D721Med (cell line): ENCODE measurements around the gene PEX16.
"Not testable (repeated sequence)": the region's sequence is repeated elsewhere in the genome, so short reads cannot be mapped to it uniquely, and the experiment has no call there.

Source experiments
- DNase-seq: peaks from one replicate; pipeline ENCODE4 v3.0.0; 2011; ENCODE audit warnings: low spot score; ENCODE audit not compliant: insufficient read length
- FAIRE-seq: peaks from 2 replicates; lab custom pipeline; 2011; peaks lifted over from hg19 to GRCh38; lab: Jason Lieb, UNC
- TF ChIP-seq, protein P1 (sequence below): IDR thresholded peaks from 2 replicates; pipeline ENCODE4 v1.5.1; 2012; ENCODE audit warnings: mild to moderate bottlenecking, control low read depth; ENCODE audit not compliant: insufficient read depth; ENCODE audit errors: missing control alignments

The PEX16 gene

DNA sequence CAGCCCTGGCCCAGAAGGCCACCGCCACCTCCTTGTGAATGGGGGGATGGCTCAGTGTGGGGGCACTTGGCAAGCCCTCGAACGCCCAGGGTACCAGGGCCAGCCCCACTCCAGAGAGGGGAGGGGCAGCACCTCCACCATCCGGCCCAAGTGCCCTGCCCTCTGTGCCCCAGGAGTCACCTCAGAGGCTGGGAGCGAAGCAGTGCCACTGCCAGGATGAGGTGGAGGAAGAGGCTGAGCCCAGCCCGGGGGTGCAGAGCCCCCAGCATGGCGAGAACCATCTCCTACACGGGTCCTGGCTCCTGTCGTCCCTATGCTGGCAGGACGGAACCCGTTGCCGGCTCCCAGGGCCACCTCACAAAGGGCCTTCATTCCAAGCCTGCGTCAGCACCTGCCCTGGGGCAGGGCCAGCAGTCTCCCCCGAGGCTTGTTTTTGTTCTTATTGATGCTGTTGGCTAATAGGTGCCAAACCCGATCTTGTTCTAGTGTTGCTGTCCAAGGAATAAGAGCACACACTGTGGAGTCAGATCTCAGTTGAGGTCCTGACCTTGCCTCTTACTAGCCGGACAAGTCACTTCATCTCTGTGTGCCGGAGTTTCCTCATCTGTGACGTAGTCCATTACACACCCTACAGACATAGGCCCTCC lies 10.6 kb downstream of the PEX16 start, which contains the start of gene FREY1:
FREY1 (minus strand) TSS at position 307 of the 647 bp plus-strand sequence; CDS start at position 281, 26 bp downstream.
- no peak for FAIRE-seq
- TF ChIP-seq, protein P1, sequence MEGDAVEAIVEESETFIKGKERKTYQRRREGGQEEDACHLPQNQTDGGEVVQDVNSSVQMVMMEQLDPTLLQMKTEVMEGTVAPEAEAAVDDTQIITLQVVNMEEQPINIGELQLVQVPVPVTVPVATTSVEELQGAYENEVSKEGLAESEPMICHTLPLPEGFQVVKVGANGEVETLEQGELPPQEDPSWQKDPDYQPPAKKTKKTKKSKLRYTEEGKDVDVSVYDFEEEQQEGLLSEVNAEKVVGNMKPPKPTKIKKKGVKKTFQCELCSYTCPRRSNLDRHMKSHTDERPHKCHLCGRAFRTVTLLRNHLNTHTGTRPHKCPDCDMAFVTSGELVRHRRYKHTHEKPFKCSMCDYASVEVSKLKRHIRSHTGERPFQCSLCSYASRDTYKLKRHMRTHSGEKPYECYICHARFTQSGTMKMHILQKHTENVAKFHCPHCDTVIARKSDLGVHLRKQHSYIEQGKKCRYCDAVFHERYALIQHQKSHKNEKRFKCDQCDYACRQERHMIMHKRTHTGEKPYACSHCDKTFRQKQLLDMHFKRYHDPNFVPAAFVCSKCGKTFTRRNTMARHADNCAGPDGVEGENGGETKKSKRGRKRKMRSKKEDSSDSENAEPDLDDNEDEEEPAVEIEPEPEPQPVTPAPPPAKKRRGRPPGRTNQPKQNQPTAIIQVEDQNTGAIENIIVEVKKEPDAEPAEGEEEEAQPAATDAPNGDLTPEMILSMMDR = no peak

DNA sequence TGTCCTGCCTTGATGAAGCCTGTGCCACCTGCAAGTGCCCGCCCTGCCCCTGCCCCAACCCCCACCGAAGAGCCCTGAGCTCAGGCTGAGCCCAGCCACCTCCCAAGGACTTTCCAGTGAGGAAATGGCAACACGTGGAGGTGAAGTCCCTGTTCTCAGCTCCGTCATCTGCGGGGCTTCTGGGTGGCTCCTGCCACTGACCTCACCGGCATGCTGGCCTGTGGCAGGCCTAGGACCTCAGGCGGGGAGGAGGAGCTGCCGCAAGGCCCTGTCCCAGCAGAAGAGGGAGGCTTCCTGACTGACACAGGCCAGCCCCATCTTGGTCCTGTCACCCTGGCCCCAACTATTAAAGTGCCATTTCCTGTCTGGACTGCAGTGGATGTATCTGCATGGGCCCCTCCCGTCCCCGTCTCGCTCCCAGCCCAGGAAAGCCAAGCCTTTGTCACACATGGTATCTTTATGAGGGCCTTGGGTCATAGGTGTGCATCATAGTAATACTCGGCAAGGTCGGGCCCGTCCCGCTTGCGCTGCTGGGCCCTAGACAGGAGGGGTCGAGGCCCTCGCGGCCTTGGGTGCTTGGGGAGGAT lies 11.5 kb downstream of the PEX16 start:
- DNase-seq (no peak), FAIRE-seq (no peak)
- TF ChIP-seq, protein P1 = no peak

More for the DNA sequence above, 10.6 kb downstream of the PEX16 start, which contains the start of gene FREY1:
- DNase-seq = no peak

DNA sequence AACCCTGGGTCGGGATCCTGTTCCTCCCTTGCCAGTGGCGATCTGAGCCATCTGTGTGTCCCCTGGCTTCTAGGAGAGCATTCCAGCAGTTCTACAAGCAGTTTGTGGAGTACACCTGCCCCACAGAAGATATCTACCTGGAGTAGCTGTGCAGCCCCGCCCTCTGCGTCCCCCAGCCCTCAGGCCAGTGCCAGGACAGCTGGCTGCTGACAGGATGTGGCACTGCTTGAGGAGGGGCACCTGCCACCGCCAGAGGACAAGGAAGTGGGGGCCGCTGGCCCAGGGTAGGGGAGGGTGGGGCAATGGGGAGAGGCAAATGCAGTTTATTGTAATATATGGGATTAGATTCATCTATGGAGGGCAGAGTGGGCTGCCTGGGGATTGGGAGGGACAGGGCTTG lies 12.1 kb downstream of the PEX16 start:
- not testable (repeated sequence) for FAIRE-seq, DNase-seq

DNA sequence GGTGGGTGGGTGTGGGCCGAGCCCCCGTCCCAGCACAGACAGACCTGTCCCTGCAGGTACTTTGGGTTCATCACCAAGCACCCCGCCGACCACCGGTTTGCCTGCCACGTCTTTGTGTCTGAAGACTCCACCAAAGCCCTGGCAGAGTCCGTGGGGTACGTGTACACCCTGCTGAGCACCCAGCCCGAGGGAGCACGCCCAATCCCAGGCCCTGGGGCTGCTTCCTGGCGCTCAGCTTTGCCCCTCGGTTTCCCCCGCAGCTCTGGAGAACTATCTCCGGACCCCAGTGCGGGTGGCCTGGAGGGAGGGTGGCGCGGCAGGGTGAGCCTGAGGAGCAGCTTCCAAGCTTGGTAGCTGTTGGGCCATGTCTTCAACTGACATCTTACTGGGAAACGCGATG lies 12.6 kb downstream of the PEX16 start:
- TF ChIP-seq, protein P1 = no peak
- FAIRE-seq (no peak), DNase-seq (no peak)

DNA sequence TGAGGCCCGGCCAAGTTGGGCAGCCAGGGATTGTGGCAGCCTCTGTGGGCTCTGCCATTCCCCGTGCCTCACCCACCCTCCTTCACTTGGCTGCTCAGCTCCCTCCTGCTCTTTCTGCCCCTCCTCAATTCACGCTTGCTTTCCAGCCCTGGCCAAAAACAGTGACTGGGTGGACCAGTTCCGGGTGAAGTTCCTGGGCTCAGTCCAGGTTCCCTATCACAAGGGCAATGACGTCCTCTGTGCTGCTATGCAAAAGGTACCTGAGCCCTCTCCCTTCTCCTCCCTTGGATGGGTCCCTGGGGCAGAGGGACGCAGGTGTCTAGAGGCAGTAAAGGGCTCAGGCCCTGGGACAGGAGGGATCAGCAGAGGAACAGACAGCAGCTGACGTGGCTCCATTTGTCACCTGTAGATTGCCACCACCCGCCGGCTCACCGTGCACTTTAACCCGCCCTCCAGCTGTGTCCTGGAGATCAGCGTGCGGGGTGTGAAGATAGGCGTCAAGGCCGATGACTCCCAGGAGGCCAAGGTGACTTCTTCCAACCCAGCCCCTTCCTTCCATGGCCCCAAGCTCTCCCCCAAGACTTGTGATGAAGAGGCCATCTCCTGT lies 13.3 kb downstream of the PEX16 start:
- TF ChIP-seq, protein P1 = no peak
- FAIRE-seq = no peak
- DNase-seq = no peak

DNA sequence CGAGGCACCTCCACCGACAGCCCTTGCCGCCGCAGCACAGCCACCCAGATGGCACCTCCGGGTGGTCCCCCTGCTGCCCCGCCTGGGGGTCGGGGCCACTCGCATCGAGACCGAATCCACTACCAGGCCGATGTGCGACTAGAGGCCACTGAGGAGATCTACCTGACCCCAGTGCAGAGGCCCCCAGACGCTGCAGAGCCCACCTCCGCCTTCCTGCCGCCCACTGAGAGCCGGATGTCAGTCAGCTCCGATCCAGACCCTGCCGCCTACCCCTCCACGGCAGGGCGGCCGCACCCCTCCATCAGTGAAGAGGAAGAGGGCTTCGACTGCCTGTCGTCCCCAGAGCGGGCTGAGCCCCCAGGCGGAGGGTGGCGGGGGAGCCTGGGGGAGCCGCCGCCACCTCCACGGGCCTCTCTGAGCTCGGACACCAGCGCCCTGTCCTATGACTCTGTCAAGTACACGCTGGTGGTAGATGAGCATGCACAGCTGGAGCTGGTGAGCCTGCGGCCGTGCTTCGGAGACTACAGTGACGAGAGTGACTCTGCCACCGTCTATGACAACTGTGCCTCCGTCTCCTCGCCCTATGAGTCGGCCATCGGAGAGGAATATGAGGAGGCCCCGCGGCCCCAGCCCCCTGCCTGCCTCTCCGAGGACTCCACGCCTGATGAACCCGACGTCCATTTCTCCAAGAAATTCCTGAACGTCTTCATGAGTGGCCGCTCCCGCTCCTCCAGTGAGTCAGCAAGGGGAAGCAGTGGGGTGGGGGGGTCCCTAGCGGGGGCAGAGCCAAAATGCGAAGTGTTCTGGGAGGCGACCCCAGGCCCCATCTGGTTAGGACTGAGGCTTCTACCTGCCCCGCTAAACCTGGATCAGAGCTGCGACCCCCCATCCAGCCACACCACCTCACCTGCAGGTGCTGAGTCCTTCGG lies 15.0 kb downstream of the PEX16 start:
- DNase-seq (no peak), FAIRE-seq (no peak)
- TF ChIP-seq, protein P1 = no peak

DNA sequence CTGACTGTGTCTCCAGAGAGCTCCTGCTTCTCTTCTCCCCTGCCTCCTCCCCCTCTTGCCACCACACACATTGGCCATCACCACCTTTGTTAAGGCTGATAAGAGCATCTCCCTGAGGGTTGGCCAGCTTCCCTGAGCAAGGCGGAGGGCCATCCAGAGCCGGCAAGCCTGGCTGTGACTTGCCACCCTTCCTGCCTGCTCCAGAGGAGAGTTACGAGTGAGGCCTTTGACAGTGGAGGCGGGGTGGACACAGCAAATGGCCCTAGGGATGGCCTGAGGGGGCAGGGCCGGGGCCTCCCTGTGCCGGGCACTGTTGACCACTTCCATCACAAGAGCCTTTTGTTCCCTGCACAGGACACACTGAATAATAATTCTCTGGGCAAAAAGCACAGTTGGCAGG lies 16.1 kb downstream of the PEX16 start:
- FAIRE-seq (no peak), DNase-seq (no peak)
- TF ChIP-seq, protein P1 = no peak
